Hepatocyte (in vitro differentiated cells): Measurements from ENCODE around the gene FOSL1. TPM values are rescaled to one million over a fixed set of nuclear protein-coding genes. Genes with fewer than 3 reads are reported as not detected.

Source experiments
- DNase-seq: peaks from one replicate; pipeline ENCODE4 v3.0.0-alpha.2; 2016; ENCODE audit warnings: low spot score
- H2AFZ ChIP-seq: fragments of 200-600 bp; sonication (generic); 2 replicates; pipeline ENCODE4 v1.6.0; 2016; ENCODE audit warnings: antibody characterized with exemption, mild to moderate bottlenecking
- H3K27ac ChIP-seq: fragments of 200-600 bp; sonication (generic); 2 replicates; pipeline ENCODE4 v1.5.1; 2016; ENCODE audit warnings: mild to moderate bottlenecking
- H3K27me3 ChIP-seq: fragments of 200-600 bp; sonication (generic); 2 replicates; pipeline ENCODE4 v1.6.1; 2016
- H3K36me3 ChIP-seq: fragments of 200-600 bp; sonication (generic); replicated peaks from 2 replicates; pipeline ENCODE4 v1.5.1; 2016; ENCODE audit warnings: low read depth; ENCODE audit not compliant: insufficient read depth
- H3K4me1 ChIP-seq: fragments of 200-600 bp; sonication (generic); 2 replicates; pipeline ENCODE4 v1.5.1; 2016; ENCODE audit warnings: mild to moderate bottlenecking, moderate library complexity; ENCODE audit not compliant: insufficient read depth
- H3K4me2 ChIP-seq: fragments of 200-600 bp; sonication (generic); 2 replicates; pipeline ENCODE4 v1.6.0; 2016
- H3K4me3 ChIP-seq: fragments of 200-600 bp; sonication (generic); 2 replicates; pipeline ENCODE4 v1.5.1; 2016; ENCODE audit warnings: mild to moderate bottlenecking
- H3K79me2 ChIP-seq: fragments of 200-600 bp; sonication (generic); 2 replicates; pipeline ENCODE4 v1.6.0; 2017; ENCODE audit warnings: mild to moderate bottlenecking
- H3K9me2 ChIP-seq: fragments of 200-600 bp; sonication (generic); replicated peaks from 2 replicates; pipeline ENCODE4 v1.6.0; 2017; ENCODE audit warnings: mild to moderate bottlenecking; ENCODE audit not compliant: insufficient read depth
- H3K9me3 ChIP-seq: fragments of 200-600 bp; sonication (generic); 2 replicates; pipeline ENCODE4 v1.5.1; 2016; ENCODE audit warnings: low read depth, mild to moderate bottlenecking
- H4K20me1 ChIP-seq: fragments of 200-600 bp; sonication (generic); 2 replicates; pipeline ENCODE4 v1.6.0; 2016; ENCODE audit warnings: mild to moderate bottlenecking; ENCODE audit not compliant: insufficient read depth, poor library complexity, severe bottlenecking
- EZH2 ChIP-seq: fragments of 200-600 bp; sonication (generic); IDR thresholded peaks from 2 replicates; pipeline ENCODE4 v1.6.1; 2016; ENCODE audit warnings: antibody characterized with exemption, mild to moderate bottlenecking, borderline replicate concordance
- EZH2phosphoT487 ChIP-seq: fragments of 200-600 bp; sonication (generic); IDR thresholded peaks from one replicate; pipeline ENCODE4 v1.6.1; 2018; ENCODE audit warnings: antibody characterized with exemption, mild to moderate bottlenecking, low read depth, moderate library complexity; ENCODE audit not compliant: unreplicated experiment, severe bottlenecking
- WGBS: methylation state at CpG from one replicate; pipeline ENCODE4 v1.1.6; 2016; ENCODE audit warnings: low lambda C conversion rate; ENCODE audit errors: missing lambda C conversion rate; 5-methylcytosine and 5-hydroxymethylcytosine counted together
- polyA plus RNA-seq: library from polyadenylated mRNA; unstranded; fragments of >200 nt; fragmentation: Nextera tagmentation; extraction: Ambion mirVana; gene quantifications from 2 replicates; pipeline ENCODE4 v1.2.1, GENCODE V29; 2016
- total RNA-seq: library from RNA; depleted of rRNA; stranded (reverse); fragments of >200 nt; gene quantifications from 2 replicates; pipeline ENCODE4 v1.2.3, GENCODE V29; 2014
- TF ChIP-seq, protein P1 (sequence below): fragments of 200-600 bp; sonication (generic); IDR thresholded peaks from 2 replicates; pipeline ENCODE4 v1.5.1; 2016; ENCODE audit warnings: antibody characterized with exemption, mild to moderate bottlenecking; ENCODE audit not compliant: poor library complexity

FOSL1 gene
- total and polyA plus RNA-seq, 2 experiments from 2014 or later = 4.5 to 16.5 TPM

- DNase-seq = peak; percentile 85
- H3K4me2 ChIP-seq = no peak overlapping the region
- H3K9me2 ChIP-seq = no peaks in the 10 kb centered on the region
- H3K4me1 ChIP-seq = peaks cover 22% of the 10 kb centered on the region
- no peak overlapping the region for H3K4me3 ChIP-seq
- TF ChIP-seq, protein P1, sequence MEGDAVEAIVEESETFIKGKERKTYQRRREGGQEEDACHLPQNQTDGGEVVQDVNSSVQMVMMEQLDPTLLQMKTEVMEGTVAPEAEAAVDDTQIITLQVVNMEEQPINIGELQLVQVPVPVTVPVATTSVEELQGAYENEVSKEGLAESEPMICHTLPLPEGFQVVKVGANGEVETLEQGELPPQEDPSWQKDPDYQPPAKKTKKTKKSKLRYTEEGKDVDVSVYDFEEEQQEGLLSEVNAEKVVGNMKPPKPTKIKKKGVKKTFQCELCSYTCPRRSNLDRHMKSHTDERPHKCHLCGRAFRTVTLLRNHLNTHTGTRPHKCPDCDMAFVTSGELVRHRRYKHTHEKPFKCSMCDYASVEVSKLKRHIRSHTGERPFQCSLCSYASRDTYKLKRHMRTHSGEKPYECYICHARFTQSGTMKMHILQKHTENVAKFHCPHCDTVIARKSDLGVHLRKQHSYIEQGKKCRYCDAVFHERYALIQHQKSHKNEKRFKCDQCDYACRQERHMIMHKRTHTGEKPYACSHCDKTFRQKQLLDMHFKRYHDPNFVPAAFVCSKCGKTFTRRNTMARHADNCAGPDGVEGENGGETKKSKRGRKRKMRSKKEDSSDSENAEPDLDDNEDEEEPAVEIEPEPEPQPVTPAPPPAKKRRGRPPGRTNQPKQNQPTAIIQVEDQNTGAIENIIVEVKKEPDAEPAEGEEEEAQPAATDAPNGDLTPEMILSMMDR = peak; percentile 99
- no peak for TF ChIP-seq EZH2
- H2AFZ ChIP-seq = no peak overlapping the region
- no peaks in the 10 kb centered on the region for H3K9me3 ChIP-seq
- 27% methylated on average over 9 of the region's 9 CpGs for WGBS
- H3K79me2 ChIP-seq = peaks cover 24% of the 10 kb centered on the region
- H3K27me3 ChIP-seq = no peaks in the 10 kb centered on the region
- H3K36me3 ChIP-seq = no peaks in the 10 kb centered on the region
- H3K27ac ChIP-seq = no peak overlapping the region
- no peaks in the 10 kb centered on the region for H4K20me1 ChIP-seq
These were observed 15.5 kb downstream of the FOSL1 start for GRCh38 chr11:65884716-65885092.

DNA sequence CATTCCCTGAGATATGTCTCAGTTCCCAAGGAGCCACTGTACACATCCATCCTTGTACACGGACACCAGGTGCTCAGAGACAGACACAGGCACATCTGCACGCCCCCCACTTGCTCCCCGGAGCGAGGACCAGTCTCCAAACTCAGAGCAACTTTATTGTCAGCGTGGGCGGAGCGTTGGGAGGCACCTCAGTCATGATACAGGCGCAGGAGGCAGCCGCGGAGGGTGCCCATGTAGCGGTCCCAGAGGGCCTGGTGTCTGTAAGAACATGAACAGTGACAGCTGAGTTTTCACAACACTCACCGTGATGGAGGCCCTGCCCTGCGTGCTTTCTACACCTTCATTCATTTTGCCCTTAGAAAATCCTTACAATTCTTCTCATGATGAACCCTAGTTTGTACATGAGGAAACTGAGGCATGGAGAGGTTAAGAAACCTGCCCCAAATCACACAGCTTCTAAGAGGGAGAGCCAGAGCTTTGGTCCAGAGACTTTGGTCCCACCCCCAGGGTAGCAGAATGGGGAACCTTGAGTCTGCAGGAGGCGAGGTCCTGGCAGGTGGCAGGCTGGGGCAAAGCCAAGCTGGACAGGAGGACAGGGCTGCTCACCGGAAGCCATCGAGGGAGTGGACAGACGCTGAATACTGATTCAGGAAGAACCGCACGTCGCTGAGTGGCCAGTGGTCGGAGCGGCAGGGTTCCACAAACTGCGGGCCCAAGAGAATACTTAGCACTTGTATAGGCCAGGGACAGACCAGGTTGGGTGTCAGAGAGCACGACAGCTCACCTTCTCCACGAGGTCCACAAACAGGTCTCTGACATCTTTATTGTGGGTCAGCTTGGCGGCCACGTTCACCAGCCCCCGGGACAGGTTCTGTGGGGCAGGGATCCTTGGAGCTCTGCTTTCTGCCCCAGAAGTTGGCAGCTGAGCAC, 16.1 kb downstream of the FOSL1 start:
- no peak overlapping the region for H3K27ac ChIP-seq
- no peaks in the 10 kb centered on the region for H3K27me3 ChIP-seq
- H3K36me3 ChIP-seq = no peaks in the 10 kb centered on the region
- TF ChIP-seq, protein P1 = no peak
- TF ChIP-seq EZH2phosphoT487 = no peak
- TF ChIP-seq EZH2 = no peak
- peaks cover 24% of the 10 kb centered on the region for H3K79me2 ChIP-seq
- H4K20me1 ChIP-seq = no peaks in the 10 kb centered on the region
- DNase-seq = no peak
- no peak overlapping the region for H2AFZ ChIP-seq
- 93% methylated on average over 28 of the region's 28 CpGs for WGBS
- peaks cover 15% of the 10 kb centered on the region for H3K4me1 ChIP-seq
- H3K4me2 ChIP-seq = no peak overlapping the region
- no peaks in the 10 kb centered on the region for H3K9me2 ChIP-seq
- no peak overlapping the region for H3K4me3 ChIP-seq
- H3K9me3 ChIP-seq = no peaks in the 10 kb centered on the region

- no peak for TF ChIP-seq EZH2
- no peak for TF ChIP-seq EZH2phosphoT487
- TF ChIP-seq, protein P1 = no peak
- H2AFZ ChIP-seq = no peak overlapping the region
- H3K4me1 ChIP-seq = peaks cover 13% of the 10 kb centered on the region
- H3K27me3 ChIP-seq = no peaks in the 10 kb centered on the region
- peaks cover 24% of the 10 kb centered on the region for H3K79me2 ChIP-seq
- no peaks in the 10 kb centered on the region for H3K36me3 ChIP-seq
- no peak overlapping the region for H3K4me3 ChIP-seq
- no peaks in the 10 kb centered on the region for H3K9me3 ChIP-seq
- no peaks in the 10 kb centered on the region for H3K9me2 ChIP-seq
- no peak overlapping the region for H3K4me2 ChIP-seq
- H3K27ac ChIP-seq = no peak overlapping the region
- H4K20me1 ChIP-seq = no peaks in the 10 kb centered on the region
- DNase-seq = no peak
- 94% methylated on average over 10 of the region's 13 CpGs for WGBS
These were observed 17.0 kb downstream of the FOSL1 start for GRCh38 chr11:65883058-65883761.
